Measurements from ENCODE around the gene DUSP8. TPM values are rescaled to one million over a fixed set of nuclear protein-coding genes. Genes with fewer than 3 reads are reported as not detected.

Gene DUSP8
- total RNA-seq, 1 experiment from 2014 or later, result 10.2 TPM

GRCh38 chr11:1561955-1562354 lies 10.1 kb downstream of the DUSP8 start:
- no peaks in the 10 kb centered on the region for H4K20me1 ChIP-seq (ENCODE audit: insufficient read depth)
- ATAC-seq, result no peak
- H3K27me3 ChIP-seq (ENCODE audit: insufficient read depth, low read length), result no peaks in the 10 kb centered on the region
- POLR2A ChIA-PET, result no interaction called here
- RAD21 ChIA-PET (ENCODE audit: low non-redundant PET in 1 of 2, low total read pairs in 2 of 2, uncharacterized antibody in 2 of 2, unreplicated experiment in 2 of 2), result no interaction called here
- no peak overlapping the region for H2AFZ ChIP-seq (ENCODE audit: low read depth, low read length, poor library complexity, severe bottlenecking)
- no peaks in the 10 kb centered on the region for H3K79me2 ChIP-seq (ENCODE audit: insufficient read depth, low read length)
- CTCF ChIA-PET, result no interaction called here
- no peak overlapping the region for H3K9ac ChIP-seq (ENCODE audit: low read length)
- H3K4me2 ChIP-seq (ENCODE audit: low read length), result no peak overlapping the region
- H3K4me3 ChIP-seq (replicated peaks in 1 of 2; ENCODE audit: low read depth in 1 of 2, low read length in 2 of 2), result no peak overlapping the region
- BruUV-seq (replicated peaks), result no TSS peak
- DNase-seq (ENCODE audit: low read depth, low spot score), result no peak
- intact Hi-C loops (cut with micrococcal nuclease), result no loop called here
- H3K9me3 ChIP-seq (ENCODE audit: control insufficient read depth in 1 of 2, insufficient read depth in 1 of 2, low read depth in 1 of 2, low read length in 2 of 2), result no peaks in the 10 kb centered on the region
- H3K4me1 ChIP-seq (ENCODE audit: control insufficient read depth in 1 of 2, insufficient read depth in 2 of 2, low read length in 2 of 2), result peaks cover 23 to 26% of the 10 kb centered on the region in 2 experiments
- no peaks in the 10 kb centered on the region for H3K9me2 ChIP-seq (ENCODE audit: insufficient read depth)
- no peaks in the 10 kb centered on the region; a peak in 1 of 4 replicates for H3K36me3 ChIP-seq (ENCODE audit: control insufficient read depth in 1 of 2, insufficient read depth in 2 of 2, low read length in 2 of 2)
- H3K27ac ChIP-seq (ENCODE audit: low read depth, low read length), result no peak overlapping the region
- no peak for TF ChIP-seq RAD21 (IDR thresholded peaks at IDR 0.05; ENCODE audit: low read depth)
- TF ChIP-seq YY1 (IDR thresholded peaks at IDR 0.05; ENCODE audit: extremely low read depth, insufficient replicate concordance, low read depth, low read length), result no peak
- TF ChIP-seq POLR2A (IDR thresholded peaks at IDR 0.05; ENCODE audit: borderline replicate concordance, extremely low read depth, insufficient read depth, insufficient read length), result no peak
- TF ChIP-seq CBX3 (IDR thresholded peaks at IDR 0.05; ENCODE audit: low read depth), result no peak
- TF ChIP-seq TCF7L2 (IDR thresholded peaks at IDR 0.05; ENCODE audit: borderline replicate concordance, extremely low read depth, insufficient read depth, insufficient read length), result no peak
- no peak for TF ChIP-seq EZH2phosphoT487 (IDR thresholded peaks at IDR 0.05; ENCODE audit: borderline replicate concordance)
- no peak for TF ChIP-seq CEBPB (IDR thresholded peaks at IDR 0.05; ENCODE audit: low read depth)
- no peak for TF ChIP-seq EGR1 (IDR thresholded peaks at IDR 0.05; ENCODE audit: low read depth)
- no peak for TF ChIP-seq ZNF274 (IDR thresholded peaks at IDR 0.05; ENCODE audit: low read depth, low read length)
- no peak for TF ChIP-seq EZH2 (IDR thresholded peaks at IDR 0.05)
- TF ChIP-seq SIN3A (IDR thresholded peaks at IDR 0.05; ENCODE audit: low read depth), result no peak
- no peak for TF ChIP-seq FOSL1 (IDR thresholded peaks at IDR 0.05; ENCODE audit: low read depth)
- TF ChIP-seq SRF (IDR thresholded peaks at IDR 0.05; ENCODE audit: low read depth), result no peak
- TF ChIP-seq ZBTB33 (IDR thresholded peaks at IDR 0.05; ENCODE audit: extremely low read depth, insufficient replicate concordance, low read length), result no peak
- TF ChIP-seq REST (IDR thresholded peaks at IDR 0.05; ENCODE audit: low read depth), result no peak

Data from HCT116 (cell line).